Tibial artery (tissue), 4 donors: ENCODE results near the gene THADA.
A peak's percentile ranks its signal among the peaks of the same experiment; 100 is the strongest.

ENCODE experiments used
- DNase-seq, 2 donors: peaks; one replicate each; pipeline ENCODE4 v3.0.0-alpha.2; 2019
- H3K27ac ChIP-seq, 2 donors: fragments of 200-600 bp; sonication (generic) in 1 of 2; 1 replicate in 1 of 2; 2 replicates in 1 of 2; pipeline ENCODE4 v1.5.1; 2018 to 2019; ENCODE audit warnings: mild to moderate bottlenecking in 1 of 2
- H3K27me3 ChIP-seq, 2 donors: fragments of 200-600 bp; sonication (generic) in 1 of 2; one replicate each; pipeline versions ENCODE4 v1.5.1 to v1.6.0; 2016 to 2019
- H3K36me3 ChIP-seq, 3 donors: fragments of 200-600 bp; sonication (generic) in 2 of 3; one replicate each; pipeline ENCODE4 v1.5.1; 2016 to 2019; ENCODE audit warnings: mild to moderate bottlenecking in 2 of 3
- H3K4me1 ChIP-seq, 4 donors: fragments of 200-600 bp; sonication (generic) in 2 of 4; 1 replicate in 3 of 4; 2 replicates in 1 of 4; pipeline ENCODE4 v1.5.1; 2016 to 2019
- H3K4me3 ChIP-seq, 2 donors: fragments of 200-600 bp; sonication (generic) in 1 of 2; 1 replicate in 1 of 2; 2 replicates in 1 of 2; pipeline ENCODE4 v1.5.1; 2018 to 2019; ENCODE audit warnings: mild to moderate bottlenecking in 2 of 2
- H3K9me3 ChIP-seq, 3 donors: fragments of 200-600 bp; sonication (generic) in 1 of 3; one replicate each; pipeline ENCODE4 v1.5.1; 2016 to 2019
- intact Hi-C: fragments of 100-400 bp; cut with DNase I; formaldehyde crosslinking; loops from one replicate; pipeline ENCODE4 v1.15.0; 2023; ENCODE audit warnings: low total_unique reads
- TF ChIP-seq, protein P1 (sequence below), 2 experiments: fragments of 200-600 bp in 1 of 2; fragments of 450-650 bp in 1 of 2; IDR thresholded peaks; one replicate each; pipeline ENCODE4 v1.5.1; 2017 to 2019; ENCODE audit warnings: antibody characterized with exemption in 2 of 2, mild to moderate bottlenecking in 1 of 2, moderate library complexity in 1 of 2

The THADA gene

DNA sequence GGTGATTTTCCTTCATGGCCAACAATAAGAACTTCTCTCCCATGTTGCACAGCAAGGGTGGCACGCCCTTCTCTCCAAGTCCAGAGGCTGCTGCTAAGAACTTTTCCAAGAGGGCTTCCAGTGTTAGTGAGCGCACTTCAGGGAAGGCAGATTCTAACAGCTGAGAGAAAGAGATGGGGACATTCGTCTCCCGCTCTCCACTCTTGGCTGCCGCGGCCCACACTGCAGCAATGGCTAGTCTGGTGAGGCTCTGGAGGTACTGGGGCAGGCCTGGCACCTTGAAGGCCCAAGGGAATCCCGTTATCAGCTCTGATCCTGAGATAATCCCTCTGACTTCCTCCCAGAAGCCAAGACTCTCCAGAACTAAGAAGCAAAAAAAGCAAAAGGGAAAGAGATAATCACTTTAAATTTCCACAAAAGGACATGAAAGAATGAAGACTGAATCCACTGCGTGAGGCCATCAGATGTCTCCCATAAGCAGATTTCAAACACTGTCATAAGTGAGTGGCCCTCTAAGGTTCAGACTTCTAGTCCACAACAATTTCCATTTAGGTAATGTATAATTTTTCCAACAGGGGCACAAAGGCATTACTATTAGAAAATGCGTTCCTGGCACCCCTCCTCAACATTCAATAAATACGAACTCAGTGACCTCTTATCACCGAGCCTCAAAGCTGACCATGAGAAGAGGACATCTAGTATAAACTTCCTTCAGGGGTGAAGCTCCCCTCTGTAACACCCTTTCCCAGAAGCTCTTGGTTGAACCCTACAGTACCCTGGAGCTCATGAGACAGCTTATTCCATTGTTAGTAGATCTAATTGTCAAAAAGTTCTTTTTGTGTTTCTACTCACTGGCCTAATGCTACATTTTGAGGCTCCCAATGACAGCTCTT lies 302.7 kb downstream of the THADA start:
- peak overlapping the region; percentile 80 for H3K27ac ChIP-seq
- no peak for DNase-seq
- TF ChIP-seq, protein P1, sequence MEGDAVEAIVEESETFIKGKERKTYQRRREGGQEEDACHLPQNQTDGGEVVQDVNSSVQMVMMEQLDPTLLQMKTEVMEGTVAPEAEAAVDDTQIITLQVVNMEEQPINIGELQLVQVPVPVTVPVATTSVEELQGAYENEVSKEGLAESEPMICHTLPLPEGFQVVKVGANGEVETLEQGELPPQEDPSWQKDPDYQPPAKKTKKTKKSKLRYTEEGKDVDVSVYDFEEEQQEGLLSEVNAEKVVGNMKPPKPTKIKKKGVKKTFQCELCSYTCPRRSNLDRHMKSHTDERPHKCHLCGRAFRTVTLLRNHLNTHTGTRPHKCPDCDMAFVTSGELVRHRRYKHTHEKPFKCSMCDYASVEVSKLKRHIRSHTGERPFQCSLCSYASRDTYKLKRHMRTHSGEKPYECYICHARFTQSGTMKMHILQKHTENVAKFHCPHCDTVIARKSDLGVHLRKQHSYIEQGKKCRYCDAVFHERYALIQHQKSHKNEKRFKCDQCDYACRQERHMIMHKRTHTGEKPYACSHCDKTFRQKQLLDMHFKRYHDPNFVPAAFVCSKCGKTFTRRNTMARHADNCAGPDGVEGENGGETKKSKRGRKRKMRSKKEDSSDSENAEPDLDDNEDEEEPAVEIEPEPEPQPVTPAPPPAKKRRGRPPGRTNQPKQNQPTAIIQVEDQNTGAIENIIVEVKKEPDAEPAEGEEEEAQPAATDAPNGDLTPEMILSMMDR (IDR thresholded peaks at IDR 0.05), result no peak
- no peaks in the 10 kb centered on the region for H3K27me3 ChIP-seq
- intact Hi-C loops, result no loop called here
- no peak overlapping the region for H3K4me3 ChIP-seq
- peaks cover 0 to 20% (median 4%) of the 10 kb centered on the region in 3 donors for H3K36me3 ChIP-seq
- H3K9me3 ChIP-seq, result no peaks in the 10 kb centered on the region
- H3K4me1 ChIP-seq, result peaks cover 0 to 16% (median 11%) of the 10 kb centered on the region in 4 donors

DNA sequence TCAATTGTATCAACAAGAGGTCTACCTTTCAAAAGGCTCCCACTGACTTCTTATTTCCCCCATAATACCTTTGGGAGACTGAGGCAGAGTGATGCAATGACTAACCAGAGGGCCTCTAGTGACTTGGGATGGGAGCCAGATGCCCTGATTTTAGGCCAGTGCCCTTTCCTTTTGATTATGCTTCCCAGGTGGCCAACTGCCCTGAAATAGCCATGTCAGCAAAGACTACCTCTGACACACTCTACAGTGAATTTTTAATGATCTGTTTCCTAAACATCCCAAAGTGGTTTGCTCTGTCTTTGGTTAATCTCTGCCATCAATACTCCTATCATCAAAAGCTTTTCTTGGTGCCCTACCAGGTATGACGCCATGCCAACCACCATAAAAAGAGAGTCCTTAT lies 303.5 kb downstream of the THADA start:
- H3K36me3 ChIP-seq, result peaks cover 0 to 25% (median 4%) of the 10 kb centered on the region in 3 donors
- no peak for DNase-seq
- peaks cover 0 to 16% (median 11%) of the 10 kb centered on the region in 4 donors for H3K4me1 ChIP-seq
- TF ChIP-seq, protein P1 (IDR thresholded peaks at IDR 0.05), result no peak
- H3K4me3 ChIP-seq, result no peak overlapping the region
- no peak overlapping the region for H3K27ac ChIP-seq
- H3K27me3 ChIP-seq, result no peaks in the 10 kb centered on the region
- H3K9me3 ChIP-seq, result no peaks in the 10 kb centered on the region
- intact Hi-C loops, result no loop called here

DNA sequence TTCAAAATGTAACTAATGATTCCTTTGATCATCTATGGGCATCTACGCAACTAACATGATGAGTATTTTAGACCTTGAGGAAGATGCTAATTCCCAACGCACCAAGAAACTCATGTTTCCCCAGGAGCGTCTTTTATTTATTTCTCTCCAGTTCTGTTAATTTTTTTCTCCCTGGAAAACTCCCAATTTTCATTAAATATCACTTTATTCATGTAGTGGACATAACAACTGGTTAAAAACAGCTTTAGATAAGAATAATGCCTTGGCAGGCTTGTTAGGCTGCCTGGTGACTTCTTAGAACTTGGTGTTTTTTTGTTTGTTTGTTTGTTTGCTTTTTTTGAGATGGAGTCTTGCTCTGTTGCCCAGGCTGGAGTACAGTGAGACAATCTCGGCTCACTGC lies 306.5 kb downstream of the THADA start:
- Histone ChIP-seq H3K4me1 (peaks cover 0 to 13% (median 9%) of the 10 kb centered on the region in 4 donors), H3K27me3 (no peaks in the 10 kb centered on the region), H3K9me3 (no peaks in the 10 kb centered on the region), H3K36me3 (peaks cover 23 to 55% (median 33%) of the 10 kb centered on the region in 3 donors), H3K27ac (no peak overlapping the region), H3K4me3 (no peak overlapping the region)
- DNase-seq, result no peak
- intact Hi-C loops, result no loop called here
- TF ChIP-seq, protein P1 (IDR thresholded peaks at IDR 0.05), result no peak

DNA sequence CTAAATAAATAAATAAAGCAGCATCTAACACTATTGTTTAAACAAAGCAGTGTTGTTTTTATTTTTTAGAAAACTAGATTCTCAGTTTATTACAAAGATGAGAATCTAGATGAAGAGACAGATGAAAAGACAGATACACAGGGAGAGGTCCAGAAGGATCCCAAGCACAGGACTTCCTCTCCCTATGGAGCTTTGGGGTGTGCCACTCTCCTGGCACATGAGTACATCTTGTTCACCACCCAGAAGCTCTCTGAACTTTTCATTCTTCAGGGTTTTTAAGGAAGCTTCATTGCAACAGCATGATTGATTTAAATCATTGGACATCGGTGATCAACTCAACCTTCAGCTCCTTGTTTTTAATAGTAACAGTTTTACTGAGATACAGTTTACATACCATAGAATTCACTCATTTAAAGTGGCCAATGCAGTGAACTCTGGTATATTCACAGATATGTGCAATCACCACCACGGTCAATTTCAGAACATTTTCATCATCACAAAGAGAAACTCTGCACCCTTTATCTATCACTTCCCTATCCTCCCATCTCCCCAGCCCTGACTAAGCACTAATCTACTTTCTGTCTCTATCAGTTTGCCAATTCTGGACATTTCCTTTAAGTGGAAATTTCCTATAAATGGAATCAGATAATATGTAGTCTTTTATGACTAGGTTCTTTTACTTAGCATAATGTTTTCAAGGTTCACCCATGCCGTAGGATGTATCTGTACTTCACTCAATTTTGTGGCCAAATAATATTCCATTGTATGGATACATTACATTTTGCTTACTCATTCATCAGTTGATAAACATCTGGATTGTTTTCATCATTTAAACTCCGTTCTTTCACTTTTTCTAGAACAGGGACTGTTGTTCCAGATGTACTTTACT lies 307.2 kb downstream of the THADA start:
- intact Hi-C loops, result no loop called here
- peaks cover 28 to 61% (median 40%) of the 10 kb centered on the region in 3 donors for H3K36me3 ChIP-seq
- peaks cover 0 to 10% (median 3%) of the 10 kb centered on the region in 4 donors for H3K4me1 ChIP-seq
- H3K27ac ChIP-seq, result no peak overlapping the region
- H3K4me3 ChIP-seq, result no peak overlapping the region
- H3K27me3 ChIP-seq, result no peaks in the 10 kb centered on the region
- H3K9me3 ChIP-seq, result no peaks in the 10 kb centered on the region
- TF ChIP-seq, protein P1 (IDR thresholded peaks at IDR 0.05), result no peak
- DNase-seq, result no peak

DNA sequence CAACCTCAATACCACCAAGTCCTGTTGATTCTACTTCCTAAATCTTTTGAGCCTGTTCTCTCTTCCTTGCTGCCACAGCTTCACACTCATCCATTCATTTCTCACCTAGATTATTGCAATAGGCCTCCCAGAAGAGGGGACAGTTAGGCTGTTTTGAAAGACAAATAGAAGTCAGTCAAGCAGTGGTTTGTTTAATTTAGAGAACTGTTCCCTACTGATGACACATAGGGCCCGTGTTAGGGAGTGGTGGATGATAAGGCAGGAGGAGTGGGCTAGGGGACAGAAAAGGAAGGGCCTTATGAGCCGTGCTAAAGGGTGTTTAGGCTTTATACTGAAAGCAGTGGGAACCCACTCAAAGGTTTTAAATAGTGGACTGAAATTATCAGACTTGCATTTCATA lies 309.9 kb downstream of the THADA start:
- intact Hi-C loops, result no loop called here
- H3K36me3 ChIP-seq, result peaks cover 28 to 65% (median 47%) of the 10 kb centered on the region in 3 donors
- H3K4me3 ChIP-seq, result no peak overlapping the region
- H3K9me3 ChIP-seq, result no peaks in the 10 kb centered on the region
- no peak overlapping the region for H3K27ac ChIP-seq
- DNase-seq, result no peak
- H3K27me3 ChIP-seq, result no peaks in the 10 kb centered on the region
- TF ChIP-seq, protein P1 (IDR thresholded peaks at IDR 0.05), result no peak
- H3K4me1 ChIP-seq, result no peaks in the 10 kb centered on the region
